ENCODE data around the gene FXYD5.

Gene FXYD5

GRCh38 chr19:35132254-35132653 is 22.3 kb upstream of the FXYD5 start:
- TF ChIP-seq ARNTL (CRISPR knock-in tag; IDR thresholded peaks at IDR 0.05; ENCODE audit: borderline replicate concordance, low read depth) (no peak), ZC3H10 (CRISPR knock-in tag; IDR thresholded peaks at IDR 0.05) (no peak), ZNF8 (CRISPR knock-in tag; IDR thresholded peaks at IDR 0.05) (no peak), ZFP30 (CRISPR knock-in tag; IDR thresholded peaks at IDR 0.05) (no peak), GLIS3 (CRISPR knock-in tag; IDR thresholded peaks at IDR 0.05) (no peak), CSDC2 (CRISPR knock-in tag; IDR thresholded peaks at IDR 0.05) (no peak), TOX (CRISPR knock-in tag; IDR thresholded peaks at IDR 0.05; ENCODE audit: borderline replicate concordance) (no peak), BACH2 (CRISPR knock-in tag; IDR thresholded peaks at IDR 0.05; ENCODE audit: borderline replicate concordance) (no peak), PPARA (CRISPR knock-in tag; IDR thresholded peaks at IDR 0.05; ENCODE audit: borderline replicate concordance) (no peak), CSRNP3 (CRISPR knock-in tag; IDR thresholded peaks at IDR 0.05) (no peak), ZFP3 (CRISPR knock-in tag; IDR thresholded peaks at IDR 0.05) (no peak), TCF4 (CRISPR knock-in tag; IDR thresholded peaks at IDR 0.05; ENCODE audit: borderline replicate concordance) (no peak), POU6F1 (CRISPR knock-in tag; IDR thresholded peaks at IDR 0.05; ENCODE audit: borderline replicate concordance, low read depth) (no peak), PATZ1 (CRISPR knock-in tag; IDR thresholded peaks at IDR 0.05; ENCODE audit: borderline replicate concordance) (no peak), ZNF565 (CRISPR knock-in tag; conservative IDR thresholded peaks at IDR 0.05; ENCODE audit: low read depth) (no peak), SNAI2 (CRISPR knock-in tag; IDR thresholded peaks at IDR 0.05) (no peak), RARB (CRISPR knock-in tag; IDR thresholded peaks at IDR 0.05) (no peak), OSR1 (CRISPR knock-in tag; IDR thresholded peaks at IDR 0.05) (no peak), TSHZ2 (CRISPR knock-in tag; IDR thresholded peaks at IDR 0.05) (no peak)
- no peak for ATAC-seq

GRCh38 chr19:35133826-35134225 is 20.7 kb upstream of the FXYD5 start:
- no peak for ATAC-seq
- no peak for TF ChIP-seq POU6F1 (CRISPR knock-in tag; IDR thresholded peaks at IDR 0.05; ENCODE audit: borderline replicate concordance, low read depth)
- no peak for TF ChIP-seq CREB5 (CRISPR knock-in tag; IDR thresholded peaks at IDR 0.05; ENCODE audit: low read depth)
- TF ChIP-seq ZNF565 (CRISPR knock-in tag; conservative IDR thresholded peaks at IDR 0.05; ENCODE audit: low read depth), result no peak
- TF ChIP-seq ZC3H10 (CRISPR knock-in tag; IDR thresholded peaks at IDR 0.05), result no peak
- TF ChIP-seq ESRRG (CRISPR knock-in tag; IDR thresholded peaks at IDR 0.05), result no peak
- TF ChIP-seq ZFP30 (CRISPR knock-in tag; IDR thresholded peaks at IDR 0.05), result no peak
- TF ChIP-seq ISL1 (CRISPR knock-in tag; IDR thresholded peaks at IDR 0.05), result no peak
- no peak for TF ChIP-seq CSDC2 (CRISPR knock-in tag; IDR thresholded peaks at IDR 0.05)
- no peak for TF ChIP-seq CSRNP3 (CRISPR knock-in tag; IDR thresholded peaks at IDR 0.05)
- no peak for TF ChIP-seq TCF4 (CRISPR knock-in tag; IDR thresholded peaks at IDR 0.05; ENCODE audit: borderline replicate concordance)
- TF ChIP-seq TSHZ2 (CRISPR knock-in tag; IDR thresholded peaks at IDR 0.05), result no peak
- TF ChIP-seq SNAI2 (CRISPR knock-in tag; IDR thresholded peaks at IDR 0.05), result no peak
- TF ChIP-seq BACH2 (CRISPR knock-in tag; IDR thresholded peaks at IDR 0.05; ENCODE audit: borderline replicate concordance), result no peak
- no peak for TF ChIP-seq TOX (CRISPR knock-in tag; IDR thresholded peaks at IDR 0.05; ENCODE audit: borderline replicate concordance)
- TF ChIP-seq PPARA (CRISPR knock-in tag; IDR thresholded peaks at IDR 0.05; ENCODE audit: borderline replicate concordance), result no peak

All from SK-N-SH treated with all-trans-retinoic acid at 6 μM for 48 hours (cell line).